HEK293 (cell line): ENCODE measurements around the gene UNK.

ENCODE experiments used
- EGR2 ChIP-seq: fragments of 450-650 bp; formaldehyde crosslinking; IDR thresholded peaks from 2 replicates; pipeline ENCODE4 v1.5.1; 2016; ENCODE audit warnings: low read depth, missing biosample characterization, missing genetic modification characterization
- GLI2 ChIP-seq: fragments of 450-650 bp; formaldehyde crosslinking; IDR thresholded peaks from 2 replicates; pipeline ENCODE4; 2017; ENCODE audit warnings: missing biosample characterization, missing genetic modification characterization, low read depth, borderline replicate concordance
- HOXC10 ChIP-seq: sonication (generic); formaldehyde crosslinking; IDR thresholded peaks from 2 replicates; pipeline ENCODE4 v1.8.1; 2023; ENCODE audit warnings: mild to moderate bottlenecking, missing genetic modification reagents
- SETDB1 ChIP-seq: IDR thresholded peaks from one replicate; pipeline ENCODE4 v1.6.1; 2017; ENCODE audit warnings: mild to moderate bottlenecking, low read length, moderate library complexity, mixed read lengths; ENCODE audit not compliant: insufficient read length
- ZBTB1 ChIP-seq: fragments of 450-650 bp; formaldehyde crosslinking; IDR thresholded peaks from 2 replicates; pipeline ENCODE4 v1.5.1; 2016; ENCODE audit warnings: missing biosample characterization, missing genetic modification characterization
- ZBTB17 ChIP-seq: fragments of 450-650 bp; formaldehyde crosslinking; IDR thresholded peaks from 2 replicates; pipeline ENCODE4 v1.5.1; 2016; ENCODE audit warnings: missing biosample characterization, missing genetic modification characterization
- ZBTB21 ChIP-seq: fragments of 450-650 bp; formaldehyde crosslinking; IDR thresholded peaks from 2 replicates; pipeline ENCODE4 v1.5.1; 2017; ENCODE audit warnings: missing biosample characterization, missing genetic modification characterization
- ZEB2 ChIP-seq: fragments of 450-650 bp; formaldehyde crosslinking; IDR thresholded peaks from 2 replicates; pipeline ENCODE4 v1.5.1; 2016; ENCODE audit warnings: missing biosample characterization, missing genetic modification characterization
- ZFHX2 ChIP-seq: fragments of 450-650 bp; formaldehyde crosslinking; conservative IDR thresholded peaks from 2 replicates; pipeline ENCODE4 v1.5.1; 2016; ENCODE audit warnings: missing biosample characterization, missing genetic modification characterization
- ZIC2 ChIP-seq: fragments of 450-650 bp; formaldehyde crosslinking; IDR thresholded peaks from 2 replicates; pipeline ENCODE4 v1.5.1; 2016; ENCODE audit warnings: missing biosample characterization, missing genetic modification characterization
- ZNF184 ChIP-seq: fragments of 450-650 bp; IDR thresholded peaks from 2 replicates; pipeline ENCODE4 v1.5.1; 2018; ENCODE audit warnings: missing biosample characterization, mild to moderate bottlenecking, missing genetic modification characterization
- ZNF19 ChIP-seq: fragments of 450-650 bp; formaldehyde crosslinking; IDR thresholded peaks from 2 replicates; pipeline ENCODE4; 2016; ENCODE audit warnings: missing biosample characterization, missing genetic modification characterization, low read depth
- ZNF2 ChIP-seq: fragments of 450-650 bp; formaldehyde crosslinking; IDR thresholded peaks from 2 replicates; pipeline ENCODE4 v1.5.1; 2016; ENCODE audit warnings: missing biosample characterization, missing genetic modification characterization
- ZNF24 ChIP-seq: fragments of 450-650 bp; formaldehyde crosslinking; IDR thresholded peaks from 2 replicates; pipeline ENCODE4 v1.5.1; 2016; ENCODE audit warnings: missing biosample characterization, missing genetic modification characterization
- ZNF404 ChIP-seq: fragments of 450-650 bp; formaldehyde crosslinking; IDR thresholded peaks from 2 replicates; pipeline ENCODE4 v1.5.1; 2017; ENCODE audit warnings: missing biosample characterization, missing genetic modification characterization
- ZNF426 ChIP-seq: fragments of 450-650 bp; formaldehyde crosslinking; IDR thresholded peaks from 2 replicates; pipeline ENCODE4 v1.5.1; 2017; ENCODE audit warnings: missing biosample characterization, missing genetic modification characterization, mild to moderate bottlenecking, inconsistent platforms, moderate library complexity
- ZNF449 ChIP-seq: fragments of 450-650 bp; formaldehyde crosslinking; IDR thresholded peaks from 2 replicates; pipeline ENCODE4 v1.5.1; 2017; ENCODE audit warnings: missing biosample characterization, mild to moderate bottlenecking, missing genetic modification characterization, moderate library complexity
- ZNF501 ChIP-seq: fragments of 450-650 bp; formaldehyde crosslinking; IDR thresholded peaks from 2 replicates; pipeline ENCODE4 v1.5.1; 2016; ENCODE audit warnings: missing biosample characterization, missing genetic modification characterization
- ZNF510 ChIP-seq: fragments of 450-650 bp; formaldehyde crosslinking; IDR thresholded peaks from 2 replicates; pipeline ENCODE4 v1.5.1; 2018; ENCODE audit warnings: mild to moderate bottlenecking, missing genetic modification characterization, missing biosample characterization; ENCODE audit not compliant: insufficient replicate concordance
- ZNF558 ChIP-seq: fragments of 450-650 bp; formaldehyde crosslinking; IDR thresholded peaks from 2 replicates; pipeline ENCODE4 v1.5.1; 2016; ENCODE audit warnings: missing biosample characterization, missing genetic modification characterization
- ZNF560 ChIP-seq: fragments of 450-650 bp; formaldehyde crosslinking; IDR thresholded peaks from 2 replicates; pipeline ENCODE4 v1.5.1; 2017; ENCODE audit warnings: missing biosample characterization, missing genetic modification characterization, borderline replicate concordance
- ZNF561 ChIP-seq: fragments of 450-650 bp; IDR thresholded peaks from 2 replicates; pipeline ENCODE4 v1.5.1; 2018; ENCODE audit warnings: missing biosample characterization, missing genetic modification characterization, borderline replicate concordance
- ZNF629 ChIP-seq: fragments of 450-650 bp; formaldehyde crosslinking; IDR thresholded peaks from 2 replicates; pipeline ENCODE4 v1.5.1; 2017; ENCODE audit warnings: missing biosample characterization, missing genetic modification characterization
- ZNF660 ChIP-seq: fragments of 450-650 bp; IDR thresholded peaks from 2 replicates; pipeline ENCODE4 v1.5.1; 2018; ENCODE audit warnings: missing biosample characterization, mild to moderate bottlenecking, missing genetic modification characterization
- ZNF747 ChIP-seq: fragments of 450-650 bp; formaldehyde crosslinking; IDR thresholded peaks from 2 replicates; pipeline ENCODE4 v1.5.1; 2016; ENCODE audit warnings: missing biosample characterization, missing genetic modification characterization
- ZSCAN16 ChIP-seq: fragments of 450-650 bp; formaldehyde crosslinking; IDR thresholded peaks from 2 replicates; pipeline ENCODE4 v1.5.1; 2016; ENCODE audit warnings: missing biosample characterization, missing genetic modification characterization
- TF ChIP-seq, protein P1 (sequence below): fragments of 450-650 bp; formaldehyde crosslinking; IDR thresholded peaks from 2 replicates; pipeline ENCODE4 v1.5.1; 2016; ENCODE audit warnings: missing biosample characterization, missing genetic modification characterization
- TF ChIP-seq, protein P2 (sequence below): fragments of 450-650 bp; formaldehyde crosslinking; IDR thresholded peaks from 2 replicates; pipeline ENCODE4 v1.5.1; 2016; ENCODE audit warnings: missing biosample characterization, missing genetic modification characterization, low read depth
- TF ChIP-seq, protein P3 (sequence below): fragments of 450-650 bp; formaldehyde crosslinking; IDR thresholded peaks from 2 replicates; pipeline ENCODE4 v1.5.1; 2016; ENCODE audit warnings: missing biosample characterization, missing genetic modification characterization
- TF ChIP-seq, protein P4 (sequence below): fragments of 450-650 bp; formaldehyde crosslinking; IDR thresholded peaks from 2 replicates; pipeline ENCODE4 v1.5.0; 2017; ENCODE audit warnings: missing biosample characterization, missing genetic modification characterization, borderline replicate concordance

Gene UNK

DNA sequence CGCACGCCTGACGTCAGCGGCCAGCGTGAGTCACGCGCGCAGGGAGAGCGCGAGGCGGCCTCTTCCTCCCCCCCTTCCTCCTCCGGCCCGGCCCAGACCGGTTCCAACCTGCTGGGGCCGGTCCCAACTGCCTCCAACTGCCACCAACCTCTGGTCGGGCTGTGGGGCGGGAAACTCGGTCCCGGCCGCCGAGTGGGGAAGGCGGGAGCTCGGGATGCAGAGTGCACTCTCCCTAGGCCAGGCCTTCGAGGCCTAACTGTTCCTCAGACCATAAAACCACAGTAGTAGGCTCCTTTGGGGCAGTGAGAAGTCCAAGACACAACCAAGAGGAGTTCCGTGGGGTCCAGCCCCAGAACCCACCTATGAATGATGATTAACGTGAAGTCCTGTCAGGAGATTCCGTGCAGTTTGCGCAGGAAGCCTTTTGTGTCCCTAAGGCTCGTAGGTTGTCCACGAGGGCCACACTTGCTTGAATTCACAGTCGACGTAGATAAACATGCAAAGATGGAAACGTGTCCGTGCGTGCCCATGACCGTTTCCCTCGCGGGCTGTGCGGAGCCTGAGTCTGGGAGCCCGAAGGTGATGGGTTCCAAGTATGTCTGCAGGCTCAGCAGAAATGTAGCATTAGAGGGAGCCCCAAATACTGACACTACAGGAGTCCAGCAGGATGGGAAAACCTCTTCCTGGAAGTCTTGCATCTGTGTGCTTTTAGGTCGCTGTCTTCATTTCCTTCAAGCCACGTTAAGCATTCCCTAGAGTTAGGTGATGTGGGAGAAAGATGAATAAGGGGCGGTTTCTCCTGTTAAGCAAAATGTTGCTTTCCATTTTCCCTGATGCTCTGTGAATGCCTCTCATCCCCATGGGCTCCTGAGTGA lies 647 bp downstream of the UNK start (continued):
- TF ChIP-seq, protein P1, sequence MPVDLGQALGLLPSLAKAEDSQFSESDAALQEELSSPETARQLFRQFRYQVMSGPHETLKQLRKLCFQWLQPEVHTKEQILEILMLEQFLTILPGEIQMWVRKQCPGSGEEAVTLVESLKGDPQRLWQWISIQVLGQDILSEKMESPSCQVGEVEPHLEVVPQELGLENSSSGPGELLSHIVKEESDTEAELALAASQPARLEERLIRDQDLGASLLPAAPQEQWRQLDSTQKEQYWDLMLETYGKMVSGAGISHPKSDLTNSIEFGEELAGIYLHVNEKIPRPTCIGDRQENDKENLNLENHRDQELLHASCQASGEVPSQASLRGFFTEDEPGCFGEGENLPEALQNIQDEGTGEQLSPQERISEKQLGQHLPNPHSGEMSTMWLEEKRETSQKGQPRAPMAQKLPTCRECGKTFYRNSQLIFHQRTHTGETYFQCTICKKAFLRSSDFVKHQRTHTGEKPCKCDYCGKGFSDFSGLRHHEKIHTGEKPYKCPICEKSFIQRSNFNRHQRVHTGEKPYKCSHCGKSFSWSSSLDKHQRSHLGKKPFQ (tag by site-specific recombination), result no peak
- TF ChIP-seq ZNF561 (peak; percentile 97), ZNF404 (tag by site-specific recombination) (no peak), ZNF510 (tag by site-specific recombination) (no peak), ZIC2 (tag by site-specific recombination) (no peak; the same call in 1 of the 2 replicates), ZNF558 (0 out of 2 replicates have a peak, but pooled peaks have one; percentile 18), ZFHX2 (no peak; the same call in 1 of the 2 replicates), ZSCAN16 (tag by site-specific recombination) (no peak), ZNF19 (no peak), ZNF2 (tag by site-specific recombination) (peak; percentile 97), ZNF501 (tag by site-specific recombination) (peak; percentile 98), ZNF660 (tag by site-specific recombination) (peak; percentile 90), ZNF24 (tag by site-specific recombination) (peak; percentile 61), ZNF426 (tag by site-specific recombination) (no peak), HOXC10 (no peak), ZNF747 (tag by site-specific recombination) (no peak), ZBTB17 (peak; percentile 10; the same call in 1 of the 2 replicates), ZNF629 (peak; percentile 93), ZBTB21 (tag by site-specific recombination) (peak; percentile 83), GLI2 (tag by site-specific recombination) (no peak), ZEB2 (tag by site-specific recombination) (peak; percentile 83), ZNF449 (tag by site-specific recombination) (peak; percentile 82), ZNF560 (no peak), ZBTB1 (tag by site-specific recombination) (no peak), ZNF184 (no peak), EGR2 (no peak; the same call in 1 of the 2 replicates), SETDB1 (no peak)
- TF ChIP-seq, protein P2, sequence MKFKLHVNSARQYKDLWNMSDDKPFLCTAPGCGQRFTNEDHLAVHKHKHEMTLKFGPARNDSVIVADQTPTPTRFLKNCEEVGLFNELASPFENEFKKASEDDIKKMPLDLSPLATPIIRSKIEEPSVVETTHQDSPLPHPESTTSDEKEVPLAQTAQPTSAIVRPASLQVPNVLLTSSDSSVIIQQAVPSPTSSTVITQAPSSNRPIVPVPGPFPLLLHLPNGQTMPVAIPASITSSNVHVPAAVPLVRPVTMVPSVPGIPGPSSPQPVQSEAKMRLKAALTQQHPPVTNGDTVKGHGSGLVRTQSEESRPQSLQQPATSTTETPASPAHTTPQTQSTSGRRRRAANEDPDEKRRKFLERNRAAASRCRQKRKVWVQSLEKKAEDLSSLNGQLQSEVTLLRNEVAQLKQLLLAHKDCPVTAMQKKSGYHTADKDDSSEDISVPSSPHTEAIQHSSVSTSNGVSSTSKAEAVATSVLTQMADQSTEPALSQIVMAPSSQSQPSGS, result peak; percentile 86
- TF ChIP-seq, protein P3, sequence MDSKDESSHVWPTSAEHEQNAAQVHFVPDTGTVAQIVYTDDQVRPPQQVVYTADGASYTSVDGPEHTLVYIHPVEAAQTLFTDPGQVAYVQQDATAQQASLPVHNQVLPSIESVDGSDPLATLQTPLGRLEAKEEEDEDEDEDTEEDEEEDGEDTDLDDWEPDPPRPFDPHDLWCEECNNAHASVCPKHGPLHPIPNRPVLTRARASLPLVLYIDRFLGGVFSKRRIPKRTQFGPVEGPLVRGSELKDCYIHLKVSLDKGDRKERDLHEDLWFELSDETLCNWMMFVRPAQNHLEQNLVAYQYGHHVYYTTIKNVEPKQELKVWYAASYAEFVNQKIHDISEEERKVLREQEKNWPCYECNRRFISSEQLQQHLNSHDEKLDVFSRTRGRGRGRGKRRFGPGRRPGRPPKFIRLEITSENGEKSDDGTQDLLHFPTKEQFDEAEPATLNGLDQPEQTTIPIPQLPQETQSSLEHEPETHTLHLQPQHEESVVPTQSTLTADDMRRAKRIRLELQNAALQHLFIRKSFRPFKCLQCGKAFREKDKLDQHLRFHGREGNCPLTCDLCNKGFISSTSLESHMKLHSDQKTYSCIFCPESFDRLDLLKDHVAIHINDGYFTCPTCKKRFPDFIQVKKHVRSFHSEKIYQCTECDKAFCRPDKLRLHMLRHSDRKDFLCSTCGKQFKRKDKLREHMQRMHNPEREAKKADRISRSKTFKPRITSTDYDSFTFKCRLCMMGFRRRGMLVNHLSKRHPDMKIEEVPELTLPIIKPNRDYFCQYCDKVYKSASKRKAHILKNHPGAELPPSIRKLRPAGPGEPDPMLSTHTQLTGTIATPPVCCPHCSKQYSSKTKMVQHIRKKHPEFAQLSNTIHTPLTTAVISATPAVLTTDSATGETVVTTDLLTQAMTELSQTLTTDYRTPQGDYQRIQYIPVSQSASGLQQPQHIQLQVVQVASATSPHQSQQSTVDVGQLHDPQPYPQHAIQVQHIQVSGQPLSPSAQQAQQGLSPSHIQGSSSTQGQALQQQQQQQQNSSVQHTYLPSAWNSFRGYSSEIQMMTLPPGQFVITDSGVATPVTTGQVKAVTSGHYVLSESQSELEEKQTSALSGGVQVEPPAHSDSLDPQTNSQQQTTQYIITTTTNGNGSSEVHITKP (tag by site-specific recombination), result peak; percentile 80
- TF ChIP-seq, protein P4, sequence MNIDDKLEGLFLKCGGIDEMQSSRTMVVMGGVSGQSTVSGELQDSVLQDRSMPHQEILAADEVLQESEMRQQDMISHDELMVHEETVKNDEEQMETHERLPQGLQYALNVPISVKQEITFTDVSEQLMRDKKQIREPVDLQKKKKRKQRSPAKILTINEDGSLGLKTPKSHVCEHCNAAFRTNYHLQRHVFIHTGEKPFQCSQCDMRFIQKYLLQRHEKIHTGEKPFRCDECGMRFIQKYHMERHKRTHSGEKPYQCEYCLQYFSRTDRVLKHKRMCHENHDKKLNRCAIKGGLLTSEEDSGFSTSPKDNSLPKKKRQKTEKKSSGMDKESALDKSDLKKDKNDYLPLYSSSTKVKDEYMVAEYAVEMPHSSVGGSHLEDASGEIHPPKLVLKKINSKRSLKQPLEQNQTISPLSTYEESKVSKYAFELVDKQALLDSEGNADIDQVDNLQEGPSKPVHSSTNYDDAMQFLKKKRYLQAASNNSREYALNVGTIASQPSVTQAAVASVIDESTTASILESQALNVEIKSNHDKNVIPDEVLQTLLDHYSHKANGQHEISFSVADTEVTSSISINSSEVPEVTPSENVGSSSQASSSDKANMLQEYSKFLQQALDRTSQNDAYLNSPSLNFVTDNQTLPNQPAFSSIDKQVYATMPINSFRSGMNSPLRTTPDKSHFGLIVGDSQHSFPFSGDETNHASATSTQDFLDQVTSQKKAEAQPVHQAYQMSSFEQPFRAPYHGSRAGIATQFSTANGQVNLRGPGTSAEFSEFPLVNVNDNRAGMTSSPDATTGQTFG (tag by site-specific recombination), result no peak
